Suprapubic skin (tissue), 4 donors: ENCODE data around the gene CDH22. TPM values are rescaled to one million over a fixed set of nuclear protein-coding genes. Genes with fewer than 3 reads are reported as not detected.

Experiments used
- DNase-seq, 2 donors: peaks; one replicate each; pipeline ENCODE4 v3.0.0-alpha.2; 2019; ENCODE audit warnings: low spot score in 2 of 2
- H3K27ac ChIP-seq: fragments of 200-600 bp; sonication (generic); one replicate; pipeline ENCODE4 v1.5.1; 2019
- H3K27me3 ChIP-seq: fragments of 200-600 bp; sonication (generic); one replicate; pipeline ENCODE4 v1.5.1; 2019
- H3K36me3 ChIP-seq: fragments of 200-600 bp; sonication (generic); one replicate; pipeline ENCODE4 v1.5.1; 2019
- H3K4me1 ChIP-seq: fragments of 200-600 bp; sonication (generic); one replicate; pipeline ENCODE4 v1.5.1; 2019
- H3K4me3 ChIP-seq: fragments of 200-600 bp; sonication (generic); one replicate; pipeline ENCODE4 v1.5.1; 2019; ENCODE audit warnings: mild to moderate bottlenecking
- H3K9me3 ChIP-seq: fragments of 200-600 bp; sonication (generic); one replicate; pipeline ENCODE4 v1.5.1; 2019
- EP300 ChIP-seq: sonication (generic); formaldehyde crosslinking; IDR thresholded peaks from one replicate; pipeline ENCODE4 v1.6.1; 2017; ENCODE audit warnings: antibody characterized with exemption
- POLR2A ChIP-seq, 2 donors: fragments of 450-650 bp; IDR thresholded peaks; one replicate each; pipeline ENCODE4 v1.6.1; 2017; ENCODE audit warnings: antibody characterized with exemption in 2 of 2, mild to moderate bottlenecking in 2 of 2, moderate library complexity in 2 of 2
- POLR2AphosphoS5 ChIP-seq, 3 donors: sonication (generic); formaldehyde crosslinking; IDR thresholded peaks; one replicate each; pipeline ENCODE4 v1.6.1; 2017; ENCODE audit warnings: antibody characterized with exemption in 3 of 3
- WGBS: methylation state at CpG from one replicate; pipeline ENCODE4 v1.1.5; 2018; 5-methylcytosine and 5-hydroxymethylcytosine counted together
- total RNA-seq, 4 donors: library from RNA; depleted of rRNA; stranded (reverse); fragments of >200 nt; gene quantifications; one replicate each; pipeline ENCODE4 v1.1.0, GENCODE V29; 2016
- TF ChIP-seq, protein P1 (sequence below), 2 donors: fragments of 200-600 bp in 1 of 2; fragments of 450-650 bp in 1 of 2; sonication (generic) in 1 of 2; IDR thresholded peaks; one replicate each; pipeline ENCODE4 v1.5.1; 2016 to 2019; ENCODE audit warnings: antibody characterized with exemption in 2 of 2, mild to moderate bottlenecking in 1 of 2, moderate library complexity in 1 of 2

The CDH22 gene
- total RNA-seq, 4 donors from 2014 or later = 2.6 to 5.1 (median 3.3) TPM

DNA sequence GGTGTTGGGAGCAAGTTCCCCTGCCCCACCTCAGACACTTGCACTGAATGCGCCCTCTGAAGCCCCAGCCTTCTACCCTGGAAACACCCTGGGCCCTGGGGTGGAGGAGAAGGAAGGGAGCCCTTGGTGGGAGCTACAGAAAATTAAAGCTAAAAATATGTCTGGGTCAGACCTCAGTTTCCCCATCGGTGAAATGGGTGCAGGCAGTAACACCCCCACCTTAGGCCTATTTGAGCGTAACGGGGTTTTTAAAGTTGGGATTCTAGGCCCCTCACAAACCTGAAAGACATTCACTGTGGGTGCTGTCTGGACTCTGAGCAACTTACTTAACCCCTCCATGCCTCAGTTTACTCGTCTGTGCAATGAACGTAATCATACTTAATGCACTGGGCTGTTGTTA, 19.3 kb upstream of the CDH22 start:
- no peak for TF ChIP-seq POLR2A (IDR thresholded peaks at IDR 0.05)
- no peak for TF ChIP-seq EP300
- TF ChIP-seq, protein P1, sequence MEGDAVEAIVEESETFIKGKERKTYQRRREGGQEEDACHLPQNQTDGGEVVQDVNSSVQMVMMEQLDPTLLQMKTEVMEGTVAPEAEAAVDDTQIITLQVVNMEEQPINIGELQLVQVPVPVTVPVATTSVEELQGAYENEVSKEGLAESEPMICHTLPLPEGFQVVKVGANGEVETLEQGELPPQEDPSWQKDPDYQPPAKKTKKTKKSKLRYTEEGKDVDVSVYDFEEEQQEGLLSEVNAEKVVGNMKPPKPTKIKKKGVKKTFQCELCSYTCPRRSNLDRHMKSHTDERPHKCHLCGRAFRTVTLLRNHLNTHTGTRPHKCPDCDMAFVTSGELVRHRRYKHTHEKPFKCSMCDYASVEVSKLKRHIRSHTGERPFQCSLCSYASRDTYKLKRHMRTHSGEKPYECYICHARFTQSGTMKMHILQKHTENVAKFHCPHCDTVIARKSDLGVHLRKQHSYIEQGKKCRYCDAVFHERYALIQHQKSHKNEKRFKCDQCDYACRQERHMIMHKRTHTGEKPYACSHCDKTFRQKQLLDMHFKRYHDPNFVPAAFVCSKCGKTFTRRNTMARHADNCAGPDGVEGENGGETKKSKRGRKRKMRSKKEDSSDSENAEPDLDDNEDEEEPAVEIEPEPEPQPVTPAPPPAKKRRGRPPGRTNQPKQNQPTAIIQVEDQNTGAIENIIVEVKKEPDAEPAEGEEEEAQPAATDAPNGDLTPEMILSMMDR (IDR thresholded peaks at IDR 0.05) = no peak
- no peak for TF ChIP-seq POLR2AphosphoS5 (IDR thresholded peaks at IDR 0.05)
- no peak overlapping the region for H3K4me3 ChIP-seq
- H3K36me3 ChIP-seq = no peaks in the 10 kb centered on the region
- H3K27ac ChIP-seq = no peak overlapping the region
- WGBS = 93% methylated on average over 5 of the region's 6 CpGs
- H3K27me3 ChIP-seq = peaks cover 45% of the 10 kb centered on the region
- H3K4me1 ChIP-seq = peaks cover 52% of the 10 kb centered on the region
- H3K9me3 ChIP-seq = no peaks in the 10 kb centered on the region
- DNase-seq = no peak

GRCh38 chr20:46325789-46326188, 17.5 kb upstream of the CDH22 start:
- no peaks in the 10 kb centered on the region for H3K9me3 ChIP-seq
- no peak for DNase-seq
- peaks cover 37% of the 10 kb centered on the region for H3K4me1 ChIP-seq
- no peak overlapping the region for H3K27ac ChIP-seq
- no peaks in the 10 kb centered on the region for H3K36me3 ChIP-seq
- no peak for TF ChIP-seq POLR2AphosphoS5 (IDR thresholded peaks at IDR 0.05)
- no peak for TF ChIP-seq POLR2A (IDR thresholded peaks at IDR 0.05)
- TF ChIP-seq, protein P1 (IDR thresholded peaks at IDR 0.05) = no peak
- TF ChIP-seq EP300 = no peak
- H3K4me3 ChIP-seq = no peak overlapping the region
- 47% methylated on average over 1 of the region's 1 CpG for WGBS
- peaks cover 43% of the 10 kb centered on the region for H3K27me3 ChIP-seq

- peaks cover 32% of the 10 kb centered on the region for H3K4me1 ChIP-seq
- H3K27me3 ChIP-seq = peaks cover 37% of the 10 kb centered on the region
- no peaks in the 10 kb centered on the region for H3K9me3 ChIP-seq
- 45% methylated on average over 6 of the region's 6 CpGs for WGBS
- no peaks in the 10 kb centered on the region for H3K36me3 ChIP-seq
- DNase-seq = no peak
- no peak overlapping the region for H3K27ac ChIP-seq
- TF ChIP-seq, protein P1 (IDR thresholded peaks at IDR 0.05) = no peak
- TF ChIP-seq EP300 (no peak), POLR2A (IDR thresholded peaks at IDR 0.05) (no peak)
- H3K4me3 ChIP-seq = no peak overlapping the region
Observed at GRCh38 chr20:46324960-46325703, 16.8 kb upstream of the CDH22 start.

DNA sequence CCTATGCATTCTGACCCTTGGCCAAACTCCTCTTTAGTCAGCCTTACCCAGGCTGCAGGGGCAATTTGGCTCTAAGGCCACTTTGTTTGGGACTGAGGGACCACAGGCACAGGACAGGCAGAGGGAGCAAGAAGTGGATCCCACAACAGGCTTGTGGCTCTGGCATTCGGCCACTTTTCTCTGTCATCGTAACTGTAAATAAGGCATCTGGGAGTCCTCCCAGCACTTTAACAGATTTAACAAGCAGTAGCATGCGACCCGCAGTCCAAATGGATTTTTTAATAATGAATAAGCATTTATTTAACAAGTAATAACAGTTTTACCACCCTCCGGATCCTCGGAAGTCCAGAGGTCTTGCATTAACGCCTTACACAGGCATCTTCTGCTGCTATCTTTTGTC, 16.1 kb upstream of the CDH22 start:
- no peak overlapping the region for H3K4me3 ChIP-seq
- peaks cover 35% of the 10 kb centered on the region for H3K27me3 ChIP-seq
- peaks cover 25% of the 10 kb centered on the region for H3K4me1 ChIP-seq
- H3K9me3 ChIP-seq = no peaks in the 10 kb centered on the region
- H3K36me3 ChIP-seq = no peaks in the 10 kb centered on the region
- TF ChIP-seq POLR2A (IDR thresholded peaks at IDR 0.05) = no peak
- TF ChIP-seq POLR2AphosphoS5 (IDR thresholded peaks at IDR 0.05) = no peak
- TF ChIP-seq, protein P1 (IDR thresholded peaks at IDR 0.05) = no peak
- no peak for TF ChIP-seq EP300
- 39% methylated on average over 7 of the region's 7 CpGs for WGBS
- no peak overlapping the region for H3K27ac ChIP-seq
- DNase-seq = no peak

DNA sequence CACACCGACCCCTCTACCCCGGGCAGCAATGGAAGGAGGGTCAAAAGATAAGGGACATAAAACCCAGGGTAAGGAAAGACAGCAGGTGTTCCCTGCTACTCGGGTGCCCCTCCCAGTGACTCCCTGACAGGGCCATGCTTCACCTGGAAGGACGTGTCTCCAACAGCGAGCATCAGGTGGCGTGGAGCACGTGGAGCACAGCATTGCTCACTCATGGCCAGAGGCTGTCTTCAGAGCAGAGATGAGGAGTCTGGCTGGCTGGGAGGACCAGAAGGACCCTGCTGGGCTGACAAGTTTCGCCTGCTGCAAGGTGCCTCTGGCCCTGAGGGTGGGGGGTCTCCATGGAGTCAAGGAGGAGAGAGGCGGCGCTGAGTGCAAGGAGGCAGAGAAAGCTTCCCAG, 15.3 kb upstream of the CDH22 start:
- Histone ChIP-seq H3K4me3 (no peak overlapping the region), H3K27ac (no peak overlapping the region), H3K27me3 (peaks cover 29% of the 10 kb centered on the region), H3K36me3 (no peaks in the 10 kb centered on the region), H3K4me1 (peaks cover 22% of the 10 kb centered on the region), H3K9me3 (no peaks in the 10 kb centered on the region)
- TF ChIP-seq EP300 (no peak), POLR2AphosphoS5 (IDR thresholded peaks at IDR 0.05) (no peak)
- WGBS = 52% methylated on average over 8 of the region's 10 CpGs
- DNase-seq = no peak
